ENCODE data around the gene GAS7.

GAS7 gene

DNA sequence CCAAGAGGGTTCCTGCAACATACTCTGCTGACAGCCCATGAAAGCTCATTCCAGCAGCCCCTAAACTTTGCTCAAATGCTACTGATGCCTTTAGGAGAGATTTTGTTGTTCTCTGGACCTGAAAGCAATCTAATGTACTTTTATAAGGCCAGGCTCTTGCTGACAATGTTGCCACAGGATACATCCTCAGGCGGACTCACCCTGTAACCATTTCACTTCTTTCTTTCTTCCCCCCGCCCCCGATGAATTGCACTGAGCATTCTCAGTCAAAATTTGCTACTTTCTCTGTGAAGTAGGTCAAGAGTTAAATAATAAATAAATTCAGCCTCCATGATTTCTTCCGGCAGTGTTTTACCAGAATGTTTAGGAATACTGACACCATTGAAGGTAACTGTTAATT is 1.5 kb downstream of the GAS7 start:
- Histone ChIP-seq H3K27ac (no peak overlapping the region), H3K4me3 (no peak overlapping the region), H3K36me3 (ENCODE audit: insufficient read depth, low read length) (no peaks in the 10 kb centered on the region), H3K9me3 (ENCODE audit: low read depth, low read length) (no peaks in the 10 kb centered on the region), H3K9ac (ENCODE audit: insufficient read length) (no peak overlapping the region)
- DNase-seq (ENCODE audit: low read depth, low spot score): no peak
- TF ChIP-seq FOXP2 (optimal IDR thresholded peaks at IDR 0.05; ENCODE audit: control extremely low read depth, extremely low read length, insufficient read depth) (no peak), POLR2AphosphoS5 (IDR thresholded peaks at IDR 0.05; ENCODE audit: borderline replicate concordance, low read depth, low read length) (no peak), EZH2 (IDR thresholded peaks at IDR 0.05) (no peak)

DNA sequence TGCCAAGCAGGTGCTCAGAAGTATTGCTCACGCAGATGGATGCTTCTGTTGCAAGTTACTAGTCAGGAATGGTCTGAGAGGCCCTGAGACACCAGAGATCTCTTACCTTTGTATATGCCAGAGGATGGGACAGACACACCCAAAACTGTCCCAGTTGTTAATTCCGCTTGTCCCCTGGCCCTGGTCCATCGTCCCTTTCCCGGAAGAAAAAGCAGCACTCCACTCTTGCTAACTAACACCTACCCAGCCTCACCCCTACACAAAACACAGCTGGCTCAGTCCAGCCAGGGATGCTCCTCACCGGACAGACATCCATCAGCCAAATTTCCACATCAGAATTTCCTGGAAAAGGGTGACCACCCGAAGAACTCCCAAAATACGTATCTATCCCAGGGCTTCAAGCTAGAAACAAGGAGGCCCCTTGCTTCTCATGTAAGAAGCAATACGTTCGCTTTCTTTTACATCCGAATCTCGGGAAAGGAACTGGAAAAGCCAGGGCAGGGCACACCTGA is 2.0 kb downstream of the GAS7 start:
- no peak overlapping the region for H3K9ac ChIP-seq (ENCODE audit: insufficient read length)
- no peaks in the 10 kb centered on the region for H3K9me3 ChIP-seq (ENCODE audit: low read depth, low read length)
- H3K27ac ChIP-seq: no peak overlapping the region
- H3K4me3 ChIP-seq: no peak overlapping the region
- DNase-seq (ENCODE audit: low read depth, low spot score): no peak
- TF ChIP-seq POLR2AphosphoS5 (IDR thresholded peaks at IDR 0.05; ENCODE audit: borderline replicate concordance, low read depth, low read length) (no peak), EZH2 (IDR thresholded peaks at IDR 0.05) (no peak), FOXP2 (optimal IDR thresholded peaks at IDR 0.05; ENCODE audit: control extremely low read depth, extremely low read length, insufficient read depth) (no peak)
- H3K36me3 ChIP-seq (ENCODE audit: insufficient read depth, low read length): no peaks in the 10 kb centered on the region

DNA sequence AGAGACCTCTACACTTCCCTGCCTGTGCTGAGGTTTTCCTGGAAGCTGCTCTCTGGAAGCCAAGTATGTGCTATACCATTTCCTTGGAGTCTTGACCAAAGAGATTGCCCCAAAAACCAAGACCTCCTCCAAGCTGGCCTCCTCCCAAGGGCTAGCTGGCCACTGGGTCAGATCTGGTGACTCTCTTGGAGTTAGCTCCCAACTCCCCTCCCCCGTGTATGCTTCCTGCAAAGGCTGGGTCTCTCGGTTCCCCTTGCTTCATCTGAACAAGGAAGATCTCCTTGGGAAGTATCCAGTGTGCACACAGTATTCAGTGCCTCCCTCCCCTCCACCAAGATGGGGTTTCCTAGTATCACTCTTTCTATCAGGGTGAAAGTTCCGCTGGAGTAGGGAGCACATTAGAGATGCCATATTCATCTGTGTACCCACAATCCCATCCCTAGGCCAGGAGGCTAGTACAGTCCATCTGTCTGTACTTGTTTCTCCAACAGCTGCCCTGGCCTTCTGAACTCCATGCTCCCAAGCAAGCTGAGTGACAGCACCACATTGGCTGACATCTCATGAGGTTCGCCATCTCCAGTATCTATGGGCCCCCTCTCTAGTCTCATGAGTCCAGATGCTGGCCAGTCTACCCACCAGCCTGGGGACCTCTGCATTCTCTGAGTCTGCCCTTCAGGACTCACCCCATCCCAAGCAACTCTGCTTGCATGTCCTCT is 3.2 kb downstream of the GAS7 start:
- no peak for DNase-seq (ENCODE audit: low read depth, low spot score)
- H3K9me3 ChIP-seq (ENCODE audit: low read depth, low read length): no peaks in the 10 kb centered on the region
- no peaks in the 10 kb centered on the region for H3K36me3 ChIP-seq (ENCODE audit: insufficient read depth, low read length)
- TF ChIP-seq EZH2 (IDR thresholded peaks at IDR 0.05): no peak
- no peak overlapping the region for H3K9ac ChIP-seq (ENCODE audit: insufficient read length)
- no peak overlapping the region for H3K4me3 ChIP-seq
- no peak overlapping the region for H3K27ac ChIP-seq

DNA sequence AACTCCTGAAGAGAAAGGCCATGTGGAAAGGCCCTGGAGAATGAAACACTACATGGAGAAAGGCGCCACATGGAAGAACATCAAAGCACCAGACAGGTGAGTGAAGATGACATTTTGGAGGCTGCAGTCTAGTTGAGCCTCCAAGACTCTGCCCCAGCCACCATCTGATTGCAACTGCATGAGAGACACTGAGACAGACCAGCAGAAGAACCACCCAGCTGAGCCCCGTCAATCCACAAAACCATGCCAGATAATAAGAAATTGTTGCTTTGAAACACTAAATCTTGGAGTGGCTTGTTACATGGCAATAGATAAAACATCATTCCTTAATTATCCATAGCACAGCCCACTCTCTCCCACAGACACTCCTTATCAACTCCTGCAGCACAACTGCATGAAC is 4.8 kb downstream of the GAS7 start:
- Histone ChIP-seq H3K27ac (no peak overlapping the region), H3K36me3 (ENCODE audit: insufficient read depth, low read length) (no peaks in the 10 kb centered on the region), H3K9me3 (ENCODE audit: low read depth, low read length) (no peaks in the 10 kb centered on the region), H3K4me3 (no peak overlapping the region), H3K9ac (ENCODE audit: insufficient read length) (no peak overlapping the region)
- TF ChIP-seq POLR2AphosphoS5 (IDR thresholded peaks at IDR 0.05; ENCODE audit: borderline replicate concordance, low read depth, low read length) (no peak), EZH2 (IDR thresholded peaks at IDR 0.05) (no peak), FOXP2 (optimal IDR thresholded peaks at IDR 0.05; ENCODE audit: control extremely low read depth, extremely low read length, insufficient read depth) (no peak)
- no peak for DNase-seq (ENCODE audit: low read depth, low spot score)

DNA sequence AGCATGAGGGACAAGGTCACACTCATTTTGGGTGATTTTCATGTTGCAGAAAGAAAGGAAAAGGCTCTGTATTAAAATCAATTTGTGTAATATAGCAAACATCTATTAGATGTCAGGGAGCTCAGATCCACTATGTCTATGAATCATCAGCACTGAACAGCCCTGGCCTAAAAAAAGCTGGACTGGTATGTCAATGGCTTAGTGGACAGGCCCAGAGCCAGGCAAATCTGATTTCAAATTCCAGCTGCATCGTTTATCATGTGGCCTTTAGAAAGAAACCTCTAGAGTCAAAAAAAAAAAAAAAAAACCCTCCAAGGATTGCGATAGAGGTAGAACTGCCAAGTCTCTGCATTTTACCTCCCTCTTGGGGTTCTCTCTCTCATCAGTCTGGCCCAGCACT is 5.4 kb downstream of the GAS7 start:
- Histone ChIP-seq H3K36me3 (ENCODE audit: insufficient read depth, low read length) (no peaks in the 10 kb centered on the region), H3K4me3 (no peak overlapping the region), H3K9me3 (ENCODE audit: low read depth, low read length) (no peaks in the 10 kb centered on the region), H3K9ac (ENCODE audit: insufficient read length) (no peak overlapping the region), H3K27ac (no peak overlapping the region)
- TF ChIP-seq FOXP2 (optimal IDR thresholded peaks at IDR 0.05; ENCODE audit: control extremely low read depth, extremely low read length, insufficient read depth) (no peak), POLR2AphosphoS5 (IDR thresholded peaks at IDR 0.05; ENCODE audit: borderline replicate concordance, low read depth, low read length) (no peak), EZH2 (IDR thresholded peaks at IDR 0.05) (no peak)
- DNase-seq (ENCODE audit: low read depth, low spot score): no peak

DNA sequence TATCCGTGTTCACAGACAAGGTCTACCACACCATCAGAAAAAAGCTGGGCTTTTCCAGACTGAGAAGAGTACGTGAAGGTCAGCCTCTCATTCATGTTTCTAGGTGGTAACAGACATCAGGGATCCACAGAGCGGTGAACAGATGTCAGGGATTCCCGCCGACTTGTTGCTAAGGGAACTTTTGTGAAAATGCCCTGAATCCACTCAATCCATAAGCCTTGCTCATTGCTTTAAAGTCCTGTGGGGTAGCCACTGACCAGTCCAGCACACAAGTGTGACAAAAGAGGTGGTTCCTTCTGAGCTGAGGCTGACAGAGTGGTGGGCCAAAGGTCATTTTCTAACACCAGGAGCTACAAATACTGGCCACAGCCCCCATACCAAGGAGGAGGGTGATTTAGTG is 5.9 kb downstream of the GAS7 start:
- Histone ChIP-seq H3K27ac (no peak overlapping the region), H3K9me3 (ENCODE audit: low read depth, low read length) (no peaks in the 10 kb centered on the region), H3K36me3 (ENCODE audit: insufficient read depth, low read length) (no peaks in the 10 kb centered on the region), H3K4me3 (no peak overlapping the region), H3K9ac (ENCODE audit: insufficient read length) (no peak overlapping the region)
- DNase-seq (ENCODE audit: low read depth, low spot score): no peak
- TF ChIP-seq FOXP2 (optimal IDR thresholded peaks at IDR 0.05; ENCODE audit: control extremely low read depth, extremely low read length, insufficient read depth): no peak
- no peak for TF ChIP-seq EZH2 (IDR thresholded peaks at IDR 0.05)

DNA sequence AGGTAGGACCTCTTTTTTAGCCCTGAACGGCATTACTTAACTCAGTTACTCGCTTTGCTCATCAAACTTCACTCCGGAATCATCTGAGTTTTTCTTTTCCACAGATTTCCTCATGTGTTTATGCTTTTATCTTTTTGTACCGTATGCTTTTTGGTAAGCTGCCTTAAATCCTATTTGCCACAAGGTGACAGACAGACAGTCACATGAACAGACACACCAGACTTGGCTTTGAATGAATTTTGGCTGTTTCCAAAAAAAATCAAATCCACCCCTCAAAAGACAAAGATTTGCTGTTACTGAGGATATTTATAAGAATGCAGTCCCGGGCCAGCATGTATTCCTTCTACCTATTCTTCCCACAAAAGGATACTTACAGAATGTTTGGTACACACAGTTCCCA is 10.9 kb downstream of the GAS7 start:
- DNase-seq (ENCODE audit: low read depth, low spot score): no peak
- Histone ChIP-seq H3K9ac (ENCODE audit: insufficient read length) (no peak overlapping the region), H3K9me3 (ENCODE audit: low read depth, low read length) (no peaks in the 10 kb centered on the region), H3K4me3 (no peak overlapping the region), H3K27ac (no peak overlapping the region), H3K36me3 (ENCODE audit: insufficient read depth, low read length) (no peaks in the 10 kb centered on the region)
- TF ChIP-seq FOXP2 (optimal IDR thresholded peaks at IDR 0.05; ENCODE audit: control extremely low read depth, extremely low read length, insufficient read depth): no peak
- no peak for TF ChIP-seq POLR2AphosphoS5 (IDR thresholded peaks at IDR 0.05; ENCODE audit: borderline replicate concordance, low read depth, low read length)
- no peak for TF ChIP-seq EZH2 (IDR thresholded peaks at IDR 0.05)

DNA sequence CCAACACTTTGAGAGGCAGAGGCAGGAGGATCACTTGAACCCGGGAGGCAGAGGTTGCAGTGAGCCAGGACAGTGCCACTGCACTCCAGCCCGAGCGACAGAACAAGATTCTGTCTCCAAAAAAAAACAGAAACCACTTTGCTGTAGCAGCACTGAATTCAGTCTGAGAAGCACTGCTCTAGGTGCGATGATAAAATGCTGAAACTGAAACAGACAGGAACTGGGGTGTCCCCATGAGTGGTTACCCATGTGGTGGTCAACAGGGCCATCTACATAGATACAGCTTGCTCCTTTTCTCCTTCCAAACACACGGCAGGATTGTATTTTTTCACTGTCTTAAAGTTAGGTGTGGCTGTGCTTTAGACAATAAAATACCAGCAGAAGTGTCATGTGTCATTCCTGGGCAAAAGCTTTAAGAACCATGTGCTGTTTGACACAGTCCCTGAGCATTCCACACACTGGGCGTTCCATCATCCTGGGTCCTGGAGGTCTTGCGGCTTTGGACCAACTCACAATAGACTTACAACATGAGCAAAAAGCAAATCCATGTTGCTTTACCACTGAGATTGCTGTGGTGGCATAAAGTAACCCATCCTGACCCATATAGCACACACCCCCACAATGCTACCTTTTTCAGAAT is 11.5 kb downstream of the GAS7 start:
- TF ChIP-seq FOXP2 (optimal IDR thresholded peaks at IDR 0.05; ENCODE audit: control extremely low read depth, extremely low read length, insufficient read depth) (no peak), EZH2 (IDR thresholded peaks at IDR 0.05) (no peak), POLR2AphosphoS5 (IDR thresholded peaks at IDR 0.05; ENCODE audit: borderline replicate concordance, low read depth, low read length) (no peak)
- Histone ChIP-seq H3K36me3 (ENCODE audit: insufficient read depth, low read length) (no peaks in the 10 kb centered on the region), H3K27ac (no peak overlapping the region), H3K9ac (ENCODE audit: insufficient read length) (no peak overlapping the region), H3K9me3 (ENCODE audit: low read depth, low read length) (no peaks in the 10 kb centered on the region), H3K4me3 (no peak overlapping the region)
- no peak for DNase-seq (ENCODE audit: low read depth, low spot score)
